Endothelial cell of umbilical vein (primary cell): ENCODE results near the gene CYP4F8. TPM values are rescaled to one million over a fixed set of nuclear protein-coding genes. Genes with fewer than 3 reads are reported as not detected.

Experiments
- BruUV-seq: library from RNA; stranded (reverse); fragments of 400-500 nt; replicated peaks from 2 replicates; lab custom pipeline; 2021; lab: Mats Ljungman, UMichigan
- CTCF ChIA-PET: fragments of 300-600, 350-600 bp; sonication (Branson Sonifier 250); formaldehyde crosslinking; loops from one replicate; lab custom pipeline; 2021; ENCODE audit warnings: antibody characterized with exemption, inconsistent platforms; lab: Charles Lee
- POLR2A ChIA-PET: fragments of 300-600, 350-600 bp; sonication (Branson Sonifier 250); formaldehyde crosslinking; loops from one replicate; lab custom pipeline; 2021; ENCODE audit warnings: antibody characterized with exemption, inconsistent platforms; lab: Charles Lee
- DNase-seq: peaks from one replicate; pipeline ENCODE4 v3.0.0-alpha.2; 2011; ENCODE audit warnings: low read depth, low spot score
- FAIRE-seq: peaks from 2 replicates; lab custom pipeline; 2011; peaks lifted over from hg19 to GRCh38; lab: Jason Lieb, UNC
- H2AFZ ChIP-seq: 2 replicates; pipeline ENCODE4 v1.6.0; 2012; ENCODE audit warnings: low read depth, low read length, control low read depth, inconsistent platforms
- H3K27ac ChIP-seq: 2 replicates; pipeline ENCODE4 v1.5.1; 2011; ENCODE audit warnings: low read depth, mild to moderate bottlenecking, control low read depth, low read length, moderate library complexity; ENCODE audit not compliant: insufficient read depth
- H3K27me3 ChIP-seq, 2 experiments: 2 replicates each; pipeline versions ENCODE4 v1.6.0 to v1.6.1; 2011; ENCODE audit warnings: low read length in 2 of 2, mixed read lengths in 1 of 2; ENCODE audit not compliant: control insufficient read depth in 2 of 2, insufficient read depth in 2 of 2
- H3K36me3 ChIP-seq, 2 experiments: 2 replicates in 1 of 2; 3 replicates in 1 of 2; pipeline ENCODE4 v1.5.1; 2011; ENCODE audit warnings: low read length in 2 of 2, mild to moderate bottlenecking in 1 of 2, moderate library complexity in 1 of 2; ENCODE audit not compliant: control insufficient read depth in 2 of 2, insufficient read depth in 2 of 2; ENCODE audit errors: extremely low read depth in 1 of 2
- H3K4me1 ChIP-seq: 3 replicates; pipeline ENCODE4 v1.5.1; 2011; ENCODE audit warnings: mild to moderate bottlenecking, low read length; ENCODE audit not compliant: control insufficient read depth, insufficient read depth; ENCODE audit errors: extremely low read depth
- H3K4me2 ChIP-seq: 2 replicates; pipeline ENCODE4 v1.6.1; 2011; ENCODE audit warnings: low read length, control low read depth, mixed read lengths; ENCODE audit not compliant: insufficient read depth
- H3K4me3 ChIP-seq, 3 experiments: fragments of 200-600 bp in 1 of 3; sonication (generic), shearing (Covaris generic) in 1 of 3; replicated peaks in 1 of 3; 2 replicates each; pipeline ENCODE4 v1.5.1; 2011 to 2016; ENCODE audit warnings: control low read depth in 3 of 3, low read length in 3 of 3, mild to moderate bottlenecking in 2 of 3, inconsistent platforms in 1 of 3, low read depth in 1 of 3, moderate library complexity in 1 of 3; ENCODE audit not compliant: insufficient read depth in 1 of 3
- H3K79me2 ChIP-seq: 2 replicates; pipeline ENCODE4 v1.6.0; 2012; ENCODE audit warnings: low read length, inconsistent platforms; ENCODE audit not compliant: control insufficient read depth, insufficient read depth
- H3K9ac ChIP-seq: replicated peaks from 2 replicates; pipeline ENCODE3; 2011; ENCODE audit warnings: low read length, control low read depth; ENCODE audit not compliant: insufficient read depth; ENCODE audit errors: extremely low read depth
- H3K9me1 ChIP-seq: replicated peaks from 3 replicates; pipeline ENCODE4 v1.6.0; 2011; ENCODE audit warnings: mild to moderate bottlenecking, low read length; ENCODE audit not compliant: control insufficient read depth, insufficient read depth; ENCODE audit errors: extremely low read depth
- H3K9me3 ChIP-seq: replicated peaks from 2 replicates; pipeline ENCODE4 v1.5.1; 2012; ENCODE audit warnings: low read length, inconsistent platforms; ENCODE audit not compliant: control insufficient read depth, insufficient read depth
- H4K20me1 ChIP-seq: replicated peaks from 2 replicates; pipeline ENCODE3; 2011; ENCODE audit warnings: mild to moderate bottlenecking, low read length; ENCODE audit not compliant: control insufficient read depth, insufficient read depth; ENCODE audit errors: extremely low read depth
- EZH2 ChIP-seq: IDR thresholded peaks from 2 replicates; pipeline ENCODE4 v1.6.1; 2012; ENCODE audit warnings: borderline replicate concordance, low read depth, mild to moderate bottlenecking, moderate library complexity, low read length, inconsistent platforms; ENCODE audit not compliant: severe bottlenecking
- FOS ChIP-seq: IDR thresholded peaks from 2 replicates; pipeline ENCODE4 v1.6.1; 2011; ENCODE audit warnings: mild to moderate bottlenecking, low read length, moderate library complexity, borderline replicate concordance; ENCODE audit not compliant: insufficient read depth
- GATA2 ChIP-seq: IDR thresholded peaks from 2 replicates; pipeline ENCODE4 v1.7.0; 2011; ENCODE audit warnings: low read depth, mild to moderate bottlenecking, moderate library complexity, mixed read lengths, low read length; ENCODE audit not compliant: insufficient read length, insufficient read depth
- JUN ChIP-seq: IDR thresholded peaks from 2 replicates; pipeline ENCODE4 v1.6.1; 2011; ENCODE audit warnings: borderline replicate concordance, low read depth; ENCODE audit not compliant: insufficient read length, insufficient read depth
- MAX ChIP-seq: IDR thresholded peaks from 2 replicates; pipeline ENCODE4 v1.6.1; 2011; ENCODE audit not compliant: insufficient read depth, insufficient read length
- MYC ChIP-seq: IDR thresholded peaks from one replicate; pipeline ENCODE4 v1.6.1; 2011; ENCODE audit warnings: mild to moderate bottlenecking, low read depth, low read length
- POLR2A ChIP-seq: IDR thresholded peaks from 2 replicates; pipeline ENCODE4 v1.6.1; 2012; ENCODE audit warnings: low read depth, mild to moderate bottlenecking, control low read depth, low read length
- POLR2AphosphoS5 ChIP-seq: IDR thresholded peaks from 2 replicates; pipeline ENCODE4 v1.6.1; 2012; ENCODE audit warnings: low read depth, mild to moderate bottlenecking, control low read depth, low read length, moderate library complexity; ENCODE audit not compliant: insufficient read depth
- dilution Hi-C: fragments of 300-500 bp; cut with MboI; formaldehyde crosslinking; loops from one replicate; pipeline ENCODE4 v1.15.0; 2019; ENCODE audit warnings: low sequenced_read_pairs; ENCODE audit not compliant: extremely low pct_ligation_motif_present
- intact Hi-C: fragments of 100-400 bp; cut with micrococcal nuclease; formaldehyde crosslinking; loops from one replicate; pipeline ENCODE4 v1.10.0; 2022
- polyA plus RNA-seq, 4 experiments: library from polyadenylated mRNA; depleted of rRNA in 3 of 4; stranded (reverse) in 3 of 4; unstranded in 1 of 4; fragments of >200 nt; gene quantifications; 2 replicates each; pipeline versions ENCODE4 v1.2.1 to v1.2.3, GENCODE V29; 2011 to 2012; ENCODE audit warnings: missing spikeins in 1 of 4
- total RNA-seq: library from RNA; stranded (reverse); gene quantifications from 2 replicates; pipeline ENCODE4 v1.2.3, GENCODE V29; 2021
- TF ChIP-seq, protein P1 (sequence below), 2 donors: IDR thresholded peaks; 1 replicate in 1 of 2; 2 replicates in 1 of 2; pipeline ENCODE4 v1.5.1; 2011; ENCODE audit warnings: low read length in 2 of 2, mild to moderate bottlenecking in 2 of 2, moderate library complexity in 2 of 2, control low read depth in 1 of 2, inconsistent platforms in 1 of 2, low read depth in 1 of 2; ENCODE audit not compliant: insufficient read depth in 1 of 2; ENCODE audit errors: extremely low read depth in 1 of 2

CYP4F8 gene
- total and polyA plus RNA-seq, 2 donors (not counting 3 experiments of a cell fraction or from before 2014, with no cell fraction given) = not detected

- Histone ChIP-seq H3K9ac (no peak overlapping the region), H4K20me1 (no peaks in the 10 kb centered on the region), H2AFZ (no peak overlapping the region), H3K4me2 (no peak overlapping the region), H3K27ac (no peak overlapping the region), H3K79me2 (no peaks in the 10 kb centered on the region), H3K9me3 (no peaks in the 10 kb centered on the region), H3K9me1 (no peaks in the 10 kb centered on the region), H3K4me1 (no peaks in the 10 kb centered on the region), H3K27me3 (no peaks in the 10 kb centered on the region), H3K4me3 (no peak overlapping the region), H3K36me3 (no peaks in the 10 kb centered on the region)
- FAIRE-seq = no peak
- intact Hi-C loops = no loop called here
- no peak for DNase-seq
- dilution Hi-C loops = no loop called here
- BruUV-seq = no TSS peak
- ChIA-PET CTCF (no interaction called here), POLR2A (no interaction called here)
- TF ChIP-seq FOS = no peak
- TF ChIP-seq JUN = no peak
- TF ChIP-seq, protein P1, sequence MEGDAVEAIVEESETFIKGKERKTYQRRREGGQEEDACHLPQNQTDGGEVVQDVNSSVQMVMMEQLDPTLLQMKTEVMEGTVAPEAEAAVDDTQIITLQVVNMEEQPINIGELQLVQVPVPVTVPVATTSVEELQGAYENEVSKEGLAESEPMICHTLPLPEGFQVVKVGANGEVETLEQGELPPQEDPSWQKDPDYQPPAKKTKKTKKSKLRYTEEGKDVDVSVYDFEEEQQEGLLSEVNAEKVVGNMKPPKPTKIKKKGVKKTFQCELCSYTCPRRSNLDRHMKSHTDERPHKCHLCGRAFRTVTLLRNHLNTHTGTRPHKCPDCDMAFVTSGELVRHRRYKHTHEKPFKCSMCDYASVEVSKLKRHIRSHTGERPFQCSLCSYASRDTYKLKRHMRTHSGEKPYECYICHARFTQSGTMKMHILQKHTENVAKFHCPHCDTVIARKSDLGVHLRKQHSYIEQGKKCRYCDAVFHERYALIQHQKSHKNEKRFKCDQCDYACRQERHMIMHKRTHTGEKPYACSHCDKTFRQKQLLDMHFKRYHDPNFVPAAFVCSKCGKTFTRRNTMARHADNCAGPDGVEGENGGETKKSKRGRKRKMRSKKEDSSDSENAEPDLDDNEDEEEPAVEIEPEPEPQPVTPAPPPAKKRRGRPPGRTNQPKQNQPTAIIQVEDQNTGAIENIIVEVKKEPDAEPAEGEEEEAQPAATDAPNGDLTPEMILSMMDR (IDR thresholded peaks at IDR 0.05; ENCODE audit: extremely low read depth in 1 of 2, insufficient read depth in 1 of 2, low read depth in 1 of 2, low read length in 2 of 2) = no peak
- no peak for TF ChIP-seq EZH2
- no peak for TF ChIP-seq MAX
- no peak for TF ChIP-seq GATA2
- no peak for TF ChIP-seq POLR2A
- no peak for TF ChIP-seq MYC
- no peak for TF ChIP-seq POLR2AphosphoS5
These were observed 19.1 kb downstream of the CYP4F8 start for GRCh38 chr19:15634105-15634504.
